A549 treated with DMSO at 1 μM for 4 hours (cell line): Measurements from ENCODE around the gene FLVCR2. TPM values are rescaled to one million over a fixed set of nuclear protein-coding genes. Genes with fewer than 3 reads are reported as not detected.

Experiments
- total RNA-seq: library from RNA; stranded (reverse); fragments of 200-300 nt; extraction: Qiagen RNA extraction; gene quantifications from 5 replicates; pipeline ENCODE4 v1.2.3, GENCODE V29; 2022; ENCODE audit warnings: low read depth

FLVCR2 gene, protein sequence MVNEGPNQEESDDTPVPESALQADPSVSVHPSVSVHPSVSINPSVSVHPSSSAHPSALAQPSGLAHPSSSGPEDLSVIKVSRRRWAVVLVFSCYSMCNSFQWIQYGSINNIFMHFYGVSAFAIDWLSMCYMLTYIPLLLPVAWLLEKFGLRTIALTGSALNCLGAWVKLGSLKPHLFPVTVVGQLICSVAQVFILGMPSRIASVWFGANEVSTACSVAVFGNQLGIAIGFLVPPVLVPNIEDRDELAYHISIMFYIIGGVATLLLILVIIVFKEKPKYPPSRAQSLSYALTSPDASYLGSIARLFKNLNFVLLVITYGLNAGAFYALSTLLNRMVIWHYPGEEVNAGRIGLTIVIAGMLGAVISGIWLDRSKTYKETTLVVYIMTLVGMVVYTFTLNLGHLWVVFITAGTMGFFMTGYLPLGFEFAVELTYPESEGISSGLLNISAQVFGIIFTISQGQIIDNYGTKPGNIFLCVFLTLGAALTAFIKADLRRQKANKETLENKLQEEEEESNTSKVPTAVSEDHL
- total RNA-seq: 2.0 to 3.1 TPM (median 2.8 TPM) in 5 replicates

DNA sequence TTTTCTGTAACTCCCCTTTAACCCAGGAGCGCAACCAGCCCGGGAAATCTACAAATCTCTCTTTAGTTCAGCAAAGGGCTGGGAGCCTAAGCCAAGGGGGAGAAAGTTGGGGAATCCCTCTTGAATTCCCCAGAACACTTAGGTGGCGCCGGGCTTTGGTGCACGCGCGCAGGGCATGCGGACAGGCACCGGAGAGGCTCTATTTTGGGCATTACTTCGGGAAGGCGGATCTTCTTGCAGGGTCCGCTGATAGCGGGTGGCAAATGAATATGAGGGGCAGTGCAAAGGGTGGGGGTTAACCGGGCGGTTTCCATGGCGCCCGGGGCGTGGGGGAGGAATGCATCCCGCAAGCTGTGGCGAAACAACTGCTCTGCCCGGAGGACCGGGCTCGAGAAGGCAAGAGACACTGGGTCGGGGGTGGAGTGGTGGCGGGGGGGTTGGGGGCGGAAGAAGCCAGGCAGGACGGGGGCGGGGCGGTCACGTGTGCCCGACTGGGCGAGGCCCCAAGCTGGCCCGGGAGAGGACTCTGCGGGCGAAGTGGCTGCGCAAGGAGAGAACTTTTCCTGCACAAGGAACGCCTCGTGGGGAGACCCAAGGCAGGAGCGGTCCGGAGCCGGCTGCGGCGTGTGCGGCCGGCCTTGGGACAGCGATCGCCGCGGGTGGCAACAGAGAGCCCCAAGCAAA, at the start of gene FLVCR2:
TSS of gene FLVCR2 (plus strand) at position 519 of the 684 bp plus-strand sequence. CDS start 353 bp downstream, outside the sequence.

DNA sequence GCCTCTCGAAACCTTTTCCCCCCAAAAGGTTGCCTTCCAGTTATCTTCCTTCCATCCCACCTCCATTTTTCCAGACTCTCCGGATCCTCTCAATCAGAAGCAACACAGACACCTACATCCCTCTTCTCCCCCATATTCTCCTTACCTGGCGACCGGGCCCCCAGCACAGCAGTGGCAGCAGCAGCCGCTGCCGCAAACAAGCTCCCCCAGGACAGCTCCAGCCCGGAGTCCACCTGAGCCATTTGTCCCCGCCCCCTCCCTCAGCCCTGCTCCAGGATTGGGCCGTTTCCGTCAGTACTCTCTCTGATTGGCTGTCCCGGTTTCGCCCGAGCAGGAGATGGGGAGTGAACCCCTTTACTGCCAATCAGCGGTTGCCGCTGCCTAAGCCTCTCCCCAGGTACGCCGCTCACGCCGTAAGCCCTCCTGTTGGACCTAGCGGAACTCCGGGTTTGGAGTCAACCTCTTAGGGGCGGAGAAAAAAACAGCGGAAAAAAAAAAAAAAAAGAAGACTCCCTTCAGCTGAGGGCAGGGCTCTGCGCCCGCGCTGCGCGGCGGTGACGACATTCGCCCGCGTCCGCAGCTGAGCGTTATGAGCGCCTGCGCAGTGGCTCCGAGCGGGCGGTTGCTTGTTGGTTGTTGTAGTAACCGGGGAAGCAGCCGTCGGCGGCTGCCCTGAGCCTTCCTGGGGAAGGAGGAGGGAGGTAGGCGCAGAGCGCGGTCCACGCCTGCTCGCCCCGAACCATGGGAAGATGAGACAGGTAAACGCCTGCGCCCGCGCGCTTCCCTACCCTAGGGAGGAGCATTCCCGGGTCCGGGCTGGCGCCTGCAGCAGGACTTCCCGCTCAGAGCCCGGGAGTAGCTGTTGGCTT, 82.4 kb downstream of the FLVCR2 start, which contains the start of the genes ERG28 and TTLL5:
TSS of gene ERG28 (minus strand) at position 247 of the 869 bp plus-strand sequence. CDS start 3,374 bp downstream, outside the sequence.
TSS of gene TTLL5 (plus strand) at position 617 of the 869 bp plus-strand sequence. CDS start 1,904 bp downstream, outside the sequence.

Other genes with a start within 250 kb of the FLVCR2 start
- gene JDP2, start 150.6 kb upstream of the FLVCR2 start, total RNA-seq: 15.0 to 24.2 TPM (median 21.6 TPM) in 5 replicates
- gene BATF, start 56.2 kb upstream of the FLVCR2 start, total RNA-seq: not detected in 5 replicates
- 13.6 to 16.7 TPM (median 15.5 TPM) in 5 replicates for gene ERG28, start 82.3 kb downstream of the FLVCR2 start, total RNA-seq
- 13.3 to 14.5 TPM (median 13.6 TPM) in 5 replicates for gene TTLL5, start 82.6 kb downstream of the FLVCR2 start, total RNA-seq